ENCODE results near the gene FBXO40. TPM values are rescaled to one million over a fixed set of nuclear protein-coding genes. Genes with fewer than 3 reads are reported as not detected.

The FBXO40 gene
- total and polyA plus RNA-seq, 2 of the 8 experiments (the other 6 are each of a cell fraction or from before 2014, with no cell fraction given): 0.03 TPM; not detected in 1

GRCh38 chr3:121624147-121624899, 31.1 kb downstream of the FBXO40 start:
- Histone ChIP-seq H4K8ac (ENCODE audit: extremely low read depth, insufficient read depth, low read length) (no peak overlapping the region), H2AK5ac (ENCODE audit: low read depth, low read length) (no peak overlapping the region), H3K27ac (ENCODE audit: low read depth, low read length) (no peak overlapping the region), H3K23ac (ENCODE audit: insufficient read length) (no peak overlapping the region), H3K23me2 (ENCODE audit: low read depth, low read length) (no peaks in the 10 kb centered on the region), H3K9me3 (ENCODE audit: insufficient read depth in 2 of 2, low read depth in 1 of 2, low read length in 1 of 2) (no peaks in the 10 kb centered on the region), H4K5ac (ENCODE audit: insufficient read length, low read depth, low read length) (no peak overlapping the region), H2BK20ac (ENCODE audit: low read length) (0 out of 2 replicates have a peak overlapping the region, but pooled peaks have one; percentile 21), H3K4me1 (replicated peaks in 1 of 4; ENCODE audit: control insufficient read depth in 3 of 4, insufficient read depth in 4 of 4, low read length in 3 of 4) (peaks cover 0 to 4% (median 0%) of the 10 kb centered on the region in 4 experiments; a peak in 2 of 7 replicates), H4K91ac (replicated peaks; ENCODE audit: insufficient read length, low read length) (no peak overlapping the region), H3K4me2 (ENCODE audit: insufficient read depth in 1 of 2, low read depth in 2 of 2, low read length in 2 of 2) (no peak overlapping the region), H3K4me3 (ENCODE audit: extremely low read depth in 1 of 4, insufficient read depth in 2 of 4, low read depth in 3 of 4, low read length in 4 of 4) (no peak overlapping the region), H3K18ac (ENCODE audit: extremely low read depth, low read length) (0 out of 2 replicates have a peak overlapping the region, but pooled peaks have one; percentile 13), H3K4ac (replicated peaks; ENCODE audit: insufficient read length, low read depth, low read length) (no peak overlapping the region), H3K79me2 (ENCODE audit: control insufficient read depth in 1 of 2, insufficient read depth in 2 of 2, low read length in 2 of 2) (no peaks in the 10 kb centered on the region), H3K36me3 (ENCODE audit: control insufficient read depth in 2 of 4, insufficient read depth in 4 of 4, low read length in 3 of 4) (no peaks in the 10 kb centered on the region), H3K56ac (replicated peaks; ENCODE audit: insufficient read length, low read depth, low read length) (no peak overlapping the region), H2BK120ac (replicated peaks; ENCODE audit: low read depth, low read length) (no peak overlapping the region), H4K20me1 (replicated peaks in 1 of 2; ENCODE audit: control insufficient read depth in 1 of 2, insufficient read depth in 2 of 2, low read length in 2 of 2) (no peaks in the 10 kb centered on the region), H2AFZ (ENCODE audit: low read length) (peak overlapping the region; percentile 74), H2BK15ac (ENCODE audit: low read length) (no peak overlapping the region), H2BK12ac (ENCODE audit: low read depth, low read length) (peak overlapping the region; percentile 18; the same call in 1 of the 2 replicates), H3K14ac (ENCODE audit: insufficient read length) (no peak overlapping the region), H3K9ac (replicated peaks in 1 of 4; ENCODE audit: extremely low read depth in 1 of 4, low read depth in 3 of 4, low read length in 3 of 4) (no peak overlapping the region), H3K27me3 (replicated peaks in 1 of 4; ENCODE audit: control insufficient read depth in 3 of 4, extremely low read depth in 1 of 4, insufficient read depth in 3 of 4, low read length in 3 of 4) (no peaks in the 10 kb centered on the region), H2BK5ac (ENCODE audit: low read depth, low read length) (no peak overlapping the region), H3K79me1 (ENCODE audit: low read depth, low read length) (no peaks in the 10 kb centered on the region)
- POLR2A ChIA-PET (ENCODE audit: partially characterized antibody): no interaction called here
- WGBS, 2 experiments (ENCODE audit: extremely low coverage in 1 of 2, insufficient coverage in 1 of 2, insufficient read length in 1 of 2, insufficient replicate concordance in 2 of 2, low coverage in 1 of 2, low lambda C conversion rate in 2 of 2, missing lambda C conversion rate in 1 of 2): 78% methylated on average over 14 of the region's 14 CpGs; no CpG with 5 or more reads in 1 of the 2 experiments
- FAIRE-seq: no peak
- no peak for DNase-seq (ENCODE audit: low read depth in 1 of 2, low spot score in 2 of 2)
- TF ChIP-seq TAF1 (IDR thresholded peaks at IDR 0.05; ENCODE audit: low read depth, low read length) (no peak), SP1 (IDR thresholded peaks at IDR 0.05; ENCODE audit: low read depth, low read length) (no peak), RFX5 (IDR thresholded peaks at IDR 0.05; ENCODE audit: borderline replicate concordance, low read depth, low read length) (no peak), MAX (IDR thresholded peaks at IDR 0.05) (no peak), KDM5A (IDR thresholded peaks at IDR 0.05; ENCODE audit: low read length) (no peak), NRF1 (IDR thresholded peaks at IDR 0.05; ENCODE audit: low read depth, low read length) (no peak), HDAC6 (IDR thresholded peaks at IDR 0.05; ENCODE audit: low read depth, low read length) (no peak), BACH1 (IDR thresholded peaks at IDR 0.05; ENCODE audit: low read length) (no peak), BCL11A (IDR thresholded peaks at IDR 0.05; ENCODE audit: low read depth in 2 of 2, low read length in 2 of 2) (no peak), RNF2 (IDR thresholded peaks at IDR 0.05; ENCODE audit: borderline replicate concordance, low read depth, low read length, missing control alignments, poor library complexity, severe bottlenecking) (no peak), CREB1 (IDR thresholded peaks at IDR 0.05) (no peak), PHF8 (conservative IDR thresholded peaks at IDR 0.05; ENCODE audit: low read depth, low read length) (no peak)
- CTCF ChIA-PET (ENCODE audit: partially characterized antibody): no interaction called here
